Stimulated activated CD4-positive, alpha-beta T cell treated with anti-CD3 and anti-CD28 coated beads, Interleukin-1b, Interleukin-23, amount 100 ng/mL, for 48 hours (primary cell): ENCODE results near the gene GPC6.

Experiments
- DNase-seq: peaks from one replicate; pipeline ENCODE4 v3.0.0-alpha.2; 2020

Gene GPC6

DNA sequence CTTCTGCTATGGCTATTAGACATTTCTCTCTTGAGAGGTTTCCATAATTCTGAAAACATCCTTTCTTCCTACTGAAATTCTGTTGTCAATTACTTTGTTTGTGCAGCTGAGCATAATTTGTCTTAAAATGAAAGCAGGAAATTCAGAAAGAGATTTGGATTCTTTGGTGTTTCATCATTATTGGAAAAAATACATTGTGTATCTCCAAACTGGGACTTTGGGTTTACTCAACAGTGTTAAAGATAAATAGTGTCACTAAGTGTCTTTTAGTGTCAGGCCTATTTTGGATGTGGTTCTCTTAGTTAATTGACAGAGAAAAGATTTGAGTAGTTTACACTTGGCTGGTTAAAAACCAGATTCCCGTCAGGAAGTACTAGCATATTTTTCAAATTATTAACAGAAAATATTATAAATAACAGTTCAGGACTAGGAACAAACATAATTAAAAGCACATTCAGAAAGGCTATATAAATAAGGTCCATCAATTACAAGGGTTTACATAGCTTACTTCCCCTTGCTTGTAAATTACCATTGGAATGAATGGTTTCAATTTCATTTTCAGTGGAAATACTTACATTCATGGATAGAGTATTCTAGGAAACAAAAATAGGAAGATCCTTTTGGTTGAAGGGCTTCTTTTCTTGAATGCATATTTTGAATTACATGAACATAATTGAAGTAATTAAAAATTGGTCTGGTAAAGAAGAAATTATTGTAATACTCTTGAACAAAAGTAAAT lies 483.1 kb downstream of the GPC6 start:
- DNase-seq: no peak

DNA sequence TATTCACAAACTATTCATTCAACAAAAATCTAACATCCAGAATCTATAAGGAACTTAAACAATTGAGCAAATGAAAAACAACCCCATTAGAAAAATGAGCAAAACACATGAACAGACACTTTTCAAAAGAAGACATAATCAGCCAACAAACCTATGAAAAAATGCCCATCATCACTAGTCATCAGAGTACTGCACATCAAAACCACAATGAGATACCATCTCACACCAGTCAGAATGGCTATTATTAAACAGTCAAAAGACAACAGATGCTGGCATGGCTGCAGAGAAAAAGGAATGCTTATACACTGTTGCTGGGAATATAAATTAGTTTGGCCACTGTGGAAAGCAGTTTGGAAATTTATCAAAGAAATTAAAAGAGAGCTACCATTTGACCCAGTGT lies 487.6 kb downstream of the GPC6 start:
- no peak for DNase-seq

GRCh38 chr13:93715866-93716265 lies 489.3 kb downstream of the GPC6 start:
- DNase-seq: no peak

- no peak for DNase-seq
These were observed 490.0 kb downstream of the GPC6 start for GRCh38 chr13:93716623-93717022.

DNA sequence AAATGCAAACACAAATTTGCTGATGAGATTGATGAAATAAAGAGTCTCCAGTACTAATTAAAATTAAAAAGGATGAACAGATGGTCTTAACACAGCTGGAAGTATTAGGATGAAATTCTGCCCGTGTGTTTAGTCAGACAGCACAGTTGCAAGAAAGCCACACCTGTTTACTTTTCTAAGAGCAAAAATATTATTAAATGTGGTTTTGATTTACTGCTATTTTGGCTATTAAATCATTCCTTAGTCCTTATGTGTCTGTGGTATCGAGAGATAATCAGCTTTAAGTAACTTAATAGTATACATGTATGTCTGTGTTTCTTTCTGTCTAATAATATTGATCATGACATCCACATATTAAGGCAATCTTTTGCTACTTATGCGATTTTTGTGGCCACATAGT lies 494.9 kb downstream of the GPC6 start:
- DNase-seq: no peak

DNA sequence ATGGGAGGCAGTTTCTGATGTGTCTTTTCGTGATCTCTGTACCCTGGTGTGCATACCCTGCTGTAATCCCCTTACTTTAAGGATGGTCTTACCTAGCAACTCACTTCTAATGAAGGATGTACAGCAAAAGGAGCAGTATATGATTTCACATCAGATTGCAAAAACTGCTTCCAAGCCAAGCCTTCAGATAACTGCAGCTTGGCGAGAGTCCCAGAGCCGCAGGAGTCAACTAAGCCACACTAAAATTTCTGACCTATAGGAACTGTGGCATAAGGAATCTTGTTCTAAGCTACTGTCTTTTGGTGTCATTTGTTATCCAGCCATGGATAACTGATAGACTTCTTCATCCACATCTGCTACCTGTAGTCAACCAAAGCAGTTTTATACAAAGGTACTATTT lies 496.7 kb downstream of the GPC6 start:
- DNase-seq: no peak

- no peak for DNase-seq
These were observed 497.6 kb downstream of the GPC6 start for GRCh38 chr13:93724187-93724586.

DNA sequence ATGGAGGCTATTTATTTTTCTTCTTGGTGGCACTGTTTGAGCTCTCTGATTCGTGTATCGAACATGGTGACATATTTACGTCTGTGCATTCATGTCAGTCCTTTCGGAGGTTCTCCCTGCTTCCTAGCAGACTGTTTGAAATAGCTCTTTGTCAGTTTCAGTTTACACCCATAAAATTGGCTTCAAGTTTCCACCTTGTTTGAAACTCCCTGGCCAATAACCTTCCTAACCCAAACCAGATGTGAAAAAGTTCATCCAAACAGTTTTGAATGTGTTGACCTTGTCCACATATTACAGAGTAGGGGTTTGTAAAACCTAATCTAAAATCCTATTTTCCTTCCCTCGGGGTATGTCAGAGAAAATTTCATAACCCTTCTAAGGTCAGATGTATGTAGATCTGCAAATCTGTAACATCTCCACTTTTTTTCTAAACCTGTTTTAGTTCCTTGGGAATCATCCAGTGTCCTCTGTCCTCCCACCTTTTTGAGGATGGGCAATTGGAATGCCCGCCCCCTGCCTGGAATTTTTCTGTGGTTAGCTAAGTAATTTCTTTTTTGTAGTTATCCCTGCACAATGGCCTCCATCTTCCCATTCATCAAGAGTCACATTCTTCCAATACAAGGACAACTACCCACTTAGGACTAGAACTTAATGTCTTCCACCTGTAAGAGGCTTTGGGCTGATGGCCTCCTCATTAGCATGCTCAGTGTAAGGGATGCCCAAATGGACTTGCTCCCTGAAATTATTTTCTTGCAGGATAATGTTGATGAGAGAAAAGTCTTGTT lies 499.8 kb downstream of the GPC6 start:
- no peak for DNase-seq

DNA sequence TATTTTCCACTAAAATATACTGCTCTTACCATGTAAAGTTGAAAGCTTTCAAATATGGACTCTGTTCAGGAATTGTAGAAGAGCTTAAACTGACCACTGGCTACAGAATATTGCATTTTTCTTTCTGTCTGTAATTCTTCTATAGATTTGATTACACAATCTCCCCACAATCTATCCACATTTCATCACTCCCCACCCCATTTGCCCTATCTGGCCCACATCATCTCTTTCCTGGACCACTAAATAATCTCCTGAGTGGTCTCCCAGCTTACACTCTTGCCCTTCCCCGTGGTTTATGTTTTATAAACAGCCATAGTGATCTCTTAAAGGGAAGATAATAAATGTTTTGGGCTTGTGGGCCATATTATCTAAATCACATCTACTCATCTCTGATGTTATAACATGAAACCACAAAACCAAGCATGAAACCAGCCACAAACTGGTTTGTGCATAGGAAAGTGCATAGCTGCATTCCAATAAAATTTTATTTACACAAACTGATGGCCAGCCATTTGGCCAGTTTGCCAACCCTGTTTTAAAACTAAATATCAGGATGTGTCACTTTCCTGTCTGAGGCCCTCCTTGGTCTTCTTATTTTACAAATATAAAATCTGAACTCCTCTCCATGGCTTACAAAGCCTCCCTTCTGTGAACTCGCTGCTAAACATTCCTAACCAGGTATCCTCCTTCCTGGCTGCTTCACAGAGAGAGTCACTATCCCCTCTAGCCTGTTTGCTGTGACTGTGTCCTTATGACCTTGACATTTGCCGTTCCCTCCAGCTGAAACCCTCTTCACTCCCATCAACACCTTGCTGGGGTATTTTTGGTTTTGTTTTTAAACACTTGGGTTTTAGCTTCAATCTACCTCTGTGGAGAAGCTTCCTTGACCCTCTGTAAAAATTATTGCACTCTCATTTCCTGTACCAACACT lies 500.9 kb downstream of the GPC6 start:
- DNase-seq: no peak

DNA sequence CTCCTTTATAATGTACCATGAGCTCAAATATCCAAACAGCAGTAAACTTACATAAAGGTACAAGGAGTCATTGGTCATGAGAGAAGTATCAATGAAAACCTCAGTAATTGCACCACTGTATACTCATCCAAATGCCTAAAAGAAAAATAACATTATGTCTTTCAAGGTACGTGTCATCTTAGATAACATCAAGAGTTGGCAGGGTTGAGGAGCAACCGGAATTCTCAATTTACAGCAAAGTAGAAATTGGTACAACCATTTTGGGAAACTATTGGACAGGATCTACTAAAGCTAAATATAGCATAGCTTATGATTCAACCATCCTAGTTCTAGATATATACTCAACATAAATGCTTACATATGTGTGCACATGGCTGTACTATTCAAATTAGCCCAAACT lies 502.8 kb downstream of the GPC6 start:
- no peak for DNase-seq

DNA sequence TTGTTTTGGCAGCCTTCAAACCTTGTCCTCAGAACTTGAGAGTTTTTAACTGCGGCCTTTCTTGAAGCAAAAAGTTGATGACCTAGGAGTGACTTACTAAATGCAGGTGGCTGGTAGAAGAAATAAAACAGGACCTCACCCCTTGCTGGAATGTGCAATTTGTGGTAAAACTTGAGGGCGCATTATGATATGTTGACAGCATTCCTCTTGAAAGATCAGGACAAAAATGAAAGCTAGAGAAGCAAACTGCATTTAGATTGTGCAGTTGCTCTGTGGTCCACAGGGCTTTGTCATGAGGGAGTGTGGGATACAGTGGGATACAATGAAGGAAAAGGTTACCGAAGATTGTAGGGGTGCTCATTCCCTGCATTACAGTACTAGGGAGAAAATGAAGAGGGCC lies 504.2 kb downstream of the GPC6 start:
- DNase-seq: no peak

GRCh38 chr13:93732186-93732585 lies 505.6 kb downstream of the GPC6 start:
- DNase-seq: no peak

DNA sequence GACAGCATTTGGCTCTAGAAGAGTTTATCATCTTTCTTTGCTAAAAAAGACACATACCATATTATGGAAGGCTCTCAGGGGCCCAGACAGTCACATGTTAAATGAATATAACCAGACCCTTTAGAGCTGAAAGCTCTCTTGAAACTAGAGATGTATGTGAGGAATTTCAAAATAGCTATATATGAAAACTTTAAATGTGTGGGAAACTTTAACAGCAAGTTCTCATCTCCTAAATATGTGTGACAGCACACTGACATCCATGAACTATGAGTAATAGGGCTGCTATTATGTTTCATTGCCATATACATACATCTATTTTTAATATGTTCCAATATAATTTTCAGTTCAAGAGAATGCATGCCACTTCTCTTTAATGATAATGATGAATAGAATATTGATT lies 509.5 kb downstream of the GPC6 start:
- no peak for DNase-seq

DNA sequence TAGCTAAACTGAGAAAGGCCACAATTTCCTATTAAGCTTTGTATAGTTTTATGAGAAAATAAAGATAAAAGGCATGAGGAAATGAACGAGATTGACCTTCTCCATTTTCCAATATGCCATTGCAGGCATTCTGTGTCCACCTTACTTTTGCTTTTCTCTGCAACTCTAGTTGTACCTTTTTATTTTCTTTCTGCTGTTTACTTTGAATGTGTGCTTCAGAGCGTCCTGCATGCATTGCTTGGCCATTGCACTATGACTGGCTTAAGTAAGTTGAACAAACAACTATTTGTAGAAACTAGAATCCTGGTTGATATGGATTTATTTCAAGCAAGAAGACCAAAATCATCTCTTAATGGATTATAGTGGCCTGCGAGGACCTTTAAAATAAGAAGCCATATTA lies 510.3 kb downstream of the GPC6 start:
- DNase-seq: no peak

- no peak for DNase-seq
These were observed 513.7 kb downstream of the GPC6 start for GRCh38 chr13:93740334-93740733.

- DNase-seq: no peak
These were observed 517.4 kb downstream of the GPC6 start for GRCh38 chr13:93744033-93744432.

DNA sequence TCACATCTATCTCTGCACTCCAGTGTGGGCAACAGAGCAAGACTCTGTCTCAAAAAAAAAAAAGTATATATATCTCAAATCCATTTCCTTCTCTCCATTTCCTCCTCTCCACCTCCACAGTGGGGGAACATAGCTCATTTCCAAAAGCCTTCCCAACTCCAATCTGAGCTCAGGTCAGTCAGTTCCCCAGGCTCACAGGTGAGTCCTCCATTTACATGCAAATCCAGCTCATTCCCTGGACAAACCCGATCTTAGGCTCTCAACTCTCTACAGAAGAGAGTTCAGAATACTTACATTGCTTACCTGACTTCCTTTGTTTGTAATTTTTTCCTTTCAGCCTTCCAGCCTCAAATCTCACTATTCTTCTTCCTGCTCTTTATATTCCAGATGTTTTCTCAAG lies 518.3 kb downstream of the GPC6 start:
- DNase-seq: no peak

GRCh38 chr13:93745884-93746283 lies 519.3 kb downstream of the GPC6 start:
- DNase-seq: no peak

GRCh38 chr13:93746589-93746988 lies 520.0 kb downstream of the GPC6 start:
- no peak for DNase-seq

DNA sequence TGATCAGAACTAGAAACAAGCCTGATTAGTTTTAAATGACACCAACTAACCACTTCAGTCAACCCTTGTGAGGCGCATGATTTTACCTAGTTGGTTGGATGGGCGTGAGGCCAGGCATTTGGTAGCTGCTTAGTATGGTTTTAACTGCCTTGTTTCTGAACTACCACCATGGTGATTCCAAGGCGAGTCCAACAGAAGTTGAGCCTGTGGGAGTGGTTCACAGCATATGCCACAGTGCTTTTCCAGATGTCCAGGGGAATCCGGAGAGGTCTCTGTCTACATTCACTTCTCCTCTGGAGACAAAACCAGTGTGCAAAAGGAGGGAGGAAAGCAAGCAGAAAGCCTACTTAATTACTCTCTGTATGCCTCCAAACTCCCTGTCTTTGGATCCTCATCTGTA lies 524.1 kb downstream of the GPC6 start:
- DNase-seq: no peak

- no peak for DNase-seq
These were observed 524.5 kb downstream of the GPC6 start for GRCh38 chr13:93751117-93751516.

GRCh38 chr13:93752541-93752940 lies 525.9 kb downstream of the GPC6 start:
- no peak for DNase-seq

DNA sequence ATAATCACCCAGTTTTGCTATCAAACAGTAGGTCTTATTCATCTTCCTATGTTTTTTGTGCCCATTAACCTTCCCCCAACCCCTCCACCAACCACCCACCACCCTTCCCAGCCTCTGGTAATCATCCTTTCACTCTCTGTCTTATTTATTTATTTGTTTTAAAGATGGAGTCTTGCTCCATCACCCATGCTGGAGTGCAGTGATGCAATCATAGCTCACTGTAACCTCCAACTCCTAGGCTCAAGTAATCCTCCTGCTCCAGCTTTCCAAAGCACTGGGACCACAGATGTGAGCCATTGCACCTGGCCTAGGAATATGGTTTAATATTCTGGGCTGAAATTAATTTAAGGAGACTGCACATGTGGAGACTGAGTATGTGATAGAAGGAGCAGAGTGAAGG lies 527.0 kb downstream of the GPC6 start:
- DNase-seq: no peak

DNA sequence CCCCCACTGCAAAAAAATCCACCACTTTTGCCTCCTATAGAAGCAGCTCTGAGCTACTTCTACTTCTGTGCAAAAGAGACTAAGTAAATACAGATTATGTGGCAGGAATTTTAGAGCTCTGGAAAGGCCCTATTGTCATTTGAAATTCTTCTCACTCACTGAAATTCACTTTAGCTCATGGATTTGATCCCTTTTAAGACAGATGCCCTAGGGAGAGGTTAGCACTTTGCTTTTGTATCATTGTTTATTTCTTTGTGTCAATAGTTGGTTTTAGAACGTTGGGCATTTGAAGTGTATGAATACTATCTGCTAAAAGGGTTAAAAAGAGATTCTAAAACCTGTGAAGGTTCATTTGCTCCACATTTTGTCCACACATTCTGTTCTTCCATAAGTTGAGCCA lies 528.7 kb downstream of the GPC6 start:
- no peak for DNase-seq
